ENCODE results near the gene CST9.
A peak's percentile ranks its signal among the peaks of the same experiment; 100 is the strongest.
"Not testable (repeated sequence)": the region's sequence is repeated elsewhere in the genome, so short reads cannot be mapped to it uniquely, and the experiment has no call there.

Gene CST9

DNA sequence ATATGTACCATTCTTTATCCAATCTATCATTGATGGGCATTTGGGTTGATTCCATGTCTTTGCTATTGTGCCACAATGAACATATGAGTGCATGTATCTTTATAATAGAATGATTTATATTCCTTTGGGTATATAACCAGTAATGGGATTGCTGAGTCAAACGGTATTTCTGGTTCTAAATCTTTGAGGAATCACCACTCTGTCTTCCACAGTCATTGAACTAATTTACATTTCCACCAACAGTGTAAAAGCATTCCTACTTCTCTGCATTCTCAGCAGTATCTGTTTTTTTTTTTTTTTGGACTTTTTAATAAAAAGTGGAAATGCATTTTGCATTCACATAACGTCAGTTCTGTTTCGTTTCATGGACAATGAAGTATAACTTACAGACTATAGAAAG is 16.7 kb upstream of the CST9 start:
- not testable (repeated sequence) for DNase-seq

DNA sequence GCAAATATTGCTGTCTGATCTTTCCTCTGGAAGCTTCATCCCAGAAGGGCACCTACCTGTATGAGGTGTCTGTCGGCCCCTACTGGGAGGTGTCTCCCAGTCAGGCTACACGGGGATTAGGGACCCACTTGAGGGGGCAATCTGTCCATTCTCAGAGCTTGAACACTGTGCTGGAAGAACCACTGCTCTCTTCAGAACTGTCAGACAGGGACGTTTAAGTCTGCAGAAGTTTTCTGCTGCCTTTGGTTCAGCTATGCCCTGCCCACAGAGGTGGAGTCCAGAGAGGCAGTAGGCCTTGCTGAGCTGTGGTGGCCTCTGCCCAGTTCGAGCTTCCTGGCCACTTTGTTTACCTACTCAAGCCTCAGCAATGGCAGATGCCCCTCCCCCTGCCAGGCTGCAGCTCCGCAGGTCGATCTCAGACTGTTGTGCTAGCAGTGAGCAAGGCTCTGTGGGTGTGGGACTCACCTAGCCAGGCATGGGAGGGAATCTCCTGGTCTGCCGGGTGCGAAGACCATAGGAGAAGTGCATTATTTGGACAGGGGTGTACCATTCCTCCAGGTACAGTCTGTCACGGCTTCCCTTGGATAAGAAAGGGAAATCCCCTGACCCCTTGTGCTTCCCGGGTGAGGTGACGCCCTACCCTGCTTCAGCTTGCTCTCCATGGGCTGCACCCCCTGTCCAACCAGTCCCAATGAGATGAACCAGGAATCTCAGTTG is 15.1 kb upstream of the CST9 start:
- DNase-seq: not testable (repeated sequence)

GRCh38 chr20:23614163-23614562 is 8.4 kb upstream of the CST9 start:
- DNase-seq: no peak

DNA sequence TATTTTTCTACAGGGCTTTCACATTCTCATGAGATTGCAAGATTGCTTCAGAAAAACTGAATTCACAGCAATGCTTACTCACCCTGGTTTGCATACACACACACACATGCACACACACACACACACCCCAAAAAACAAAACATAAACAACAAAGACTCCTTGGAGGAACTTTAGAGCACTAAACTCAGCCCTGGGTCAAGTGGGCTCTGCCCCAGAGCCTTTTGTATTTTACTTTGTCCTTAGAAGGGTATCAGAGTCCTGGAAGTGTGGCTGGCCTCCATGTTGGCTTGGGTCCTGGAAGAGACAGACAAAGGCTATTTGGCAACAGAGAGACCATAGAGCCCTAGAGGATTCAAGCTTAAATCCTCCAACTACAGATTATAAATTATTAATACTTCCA is 8.0 kb upstream of the CST9 start:
- no peak for DNase-seq

- no peak for DNase-seq
These were observed 6.7 kb upstream of the CST9 start for GRCh38 chr20:23612396-23612795.

DNA sequence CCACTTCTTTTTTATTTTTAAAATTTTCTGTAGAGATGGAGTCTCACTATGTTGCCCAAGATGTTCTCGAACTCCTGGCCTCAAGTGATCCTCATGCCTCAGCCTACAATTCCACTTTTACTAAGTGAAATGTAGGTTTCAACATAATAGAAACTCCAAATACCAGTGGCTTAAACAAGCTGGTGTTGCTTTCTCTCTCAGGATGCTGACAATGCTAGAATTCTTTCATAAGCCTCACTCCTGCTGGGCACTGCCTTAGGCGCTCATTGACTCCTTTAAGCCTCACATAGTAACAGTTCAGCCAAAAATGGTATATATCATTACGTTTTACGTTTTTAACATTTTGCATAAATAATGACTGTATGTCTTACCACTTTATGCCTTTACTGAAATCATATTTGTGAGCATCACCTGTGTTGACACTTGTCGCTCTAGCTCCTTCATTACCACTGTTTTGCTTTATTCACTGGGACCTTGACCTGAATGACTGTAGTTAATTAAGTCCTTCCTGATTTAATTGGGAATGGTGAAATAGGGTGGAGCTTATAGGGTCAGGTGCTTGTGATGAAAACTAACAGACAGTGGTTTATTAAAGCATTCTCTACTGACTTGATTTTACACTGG is 3.9 kb upstream of the CST9 start:
- DNase-seq: no peak

- no peak for DNase-seq
These were observed 2.6 kb upstream of the CST9 start for GRCh38 chr20:23608251-23608846.

DNA sequence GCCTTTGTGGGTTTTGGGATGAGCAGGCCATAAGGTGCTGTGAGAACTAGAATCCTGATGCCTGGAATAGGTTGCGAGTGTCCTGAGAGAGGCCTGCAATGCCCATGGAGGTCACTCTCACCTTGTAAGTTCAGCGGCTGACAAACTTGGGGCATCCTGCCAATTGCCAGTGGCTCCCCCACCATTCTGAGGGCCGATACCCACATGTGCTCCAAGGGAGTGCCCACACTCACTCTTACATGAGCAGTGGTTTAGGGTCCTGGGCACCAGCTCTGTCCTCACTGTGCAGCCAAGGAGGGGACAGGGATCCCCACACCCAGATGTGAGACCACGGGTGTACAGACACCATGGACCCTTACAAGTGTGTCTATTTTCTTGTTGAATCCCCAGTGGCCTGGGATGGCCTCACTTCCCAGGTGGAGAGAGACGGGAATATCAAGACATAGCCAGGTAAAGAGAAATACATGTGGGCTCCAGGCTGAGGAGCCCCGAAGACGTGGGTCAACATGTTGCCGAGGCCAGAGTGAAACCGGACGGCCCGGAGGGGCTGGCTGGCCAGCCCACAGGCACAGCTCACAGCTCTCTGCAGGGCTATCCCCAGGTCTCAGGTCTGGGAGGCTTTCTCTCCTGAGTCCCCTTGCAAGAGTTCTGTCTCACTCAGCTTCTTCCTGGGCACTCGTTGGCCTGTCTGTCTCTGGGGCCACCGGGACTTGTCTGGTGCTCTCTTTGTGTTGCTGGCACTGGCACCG is 2.0 kb upstream of the CST9 start:
- DNase-seq: no peak

- DNase-seq: peak; percentile 36
These were observed 934 bp upstream of the CST9 start for GRCh38 chr20:23606652-23607049.

DNA sequence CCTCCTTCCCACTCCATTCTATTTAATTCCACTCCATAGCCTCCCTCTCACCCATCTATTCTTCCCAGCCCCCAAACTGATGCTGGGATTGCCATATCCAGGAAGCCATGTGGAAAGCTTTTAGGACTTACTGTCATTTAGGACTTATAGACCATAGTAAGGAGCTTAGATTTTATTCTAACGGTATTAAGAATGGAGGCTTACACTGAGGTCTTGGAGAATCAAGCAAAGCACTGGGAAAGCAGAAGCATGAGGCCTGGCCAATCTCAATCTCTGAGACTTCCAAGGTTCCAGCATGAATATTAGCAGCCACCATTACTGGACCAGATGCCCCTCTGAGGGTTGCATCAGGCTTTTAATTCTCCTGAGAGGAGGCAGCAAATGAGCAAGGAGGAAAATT is 1.4 kb downstream of the CST9 start:
- no peak for DNase-seq

DNA sequence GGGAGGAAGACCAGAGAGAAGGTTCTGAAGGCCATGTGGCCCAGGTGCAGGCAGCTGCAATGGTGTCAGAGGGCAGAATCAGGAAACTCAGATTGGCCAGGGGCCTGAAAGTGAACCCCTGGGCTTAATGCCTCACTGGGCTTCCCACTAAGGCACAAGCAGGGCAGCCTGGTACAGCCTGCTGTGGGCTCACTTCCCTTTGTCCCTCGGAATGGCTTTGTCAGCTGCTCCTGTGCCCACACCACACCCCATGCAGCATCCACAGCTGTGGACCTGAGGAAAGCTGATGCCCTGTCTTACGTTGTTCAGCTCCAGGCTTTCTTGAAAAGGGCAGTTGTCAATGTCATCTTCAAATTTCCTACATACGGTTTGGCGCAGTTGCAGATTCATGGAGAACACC is 2.4 kb downstream of the CST9 start:
- DNase-seq: no peak

- no peak for DNase-seq
These were observed 3.0 kb downstream of the CST9 start for GRCh38 chr20:23602699-23603098.

DNA sequence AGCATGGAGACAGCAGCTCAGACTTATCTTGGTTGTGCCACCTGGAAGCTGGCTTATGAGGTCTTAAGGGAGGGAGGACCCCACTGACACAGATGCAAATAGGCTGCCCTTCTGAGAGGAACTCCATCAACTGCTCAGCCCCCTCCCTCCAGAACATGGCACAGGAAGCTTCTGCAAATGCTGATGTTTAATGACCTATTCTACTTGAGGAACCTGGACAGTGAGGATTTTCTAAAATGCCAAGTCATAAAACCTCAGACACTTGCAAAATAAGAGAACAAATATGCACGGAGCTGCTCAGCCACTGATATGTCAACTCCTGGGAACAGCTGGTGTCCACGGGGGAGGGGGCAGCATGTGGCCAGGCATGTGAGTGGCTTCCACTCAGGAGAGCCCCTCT is 3.5 kb downstream of the CST9 start:
- DNase-seq: no peak

DNA sequence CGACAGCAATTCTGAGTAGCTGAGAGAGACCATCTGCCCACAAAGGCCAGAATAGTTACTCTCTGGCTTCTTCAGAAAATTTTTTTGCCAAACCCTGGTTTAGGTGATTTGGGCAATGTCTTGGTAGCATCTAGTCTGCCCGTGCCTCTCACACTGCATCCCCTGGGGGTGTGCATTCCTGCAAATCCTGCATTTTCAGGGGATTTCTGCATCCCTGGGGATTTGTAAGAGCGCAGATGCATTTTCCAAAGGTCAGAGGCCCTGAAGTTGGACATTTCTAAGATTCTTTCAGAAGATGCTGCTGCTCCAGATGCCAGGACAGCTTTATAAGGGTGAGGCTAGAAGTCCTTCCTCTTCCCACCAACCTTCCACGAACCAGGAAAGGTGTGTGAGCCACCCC is 4.0 kb downstream of the CST9 start:
- DNase-seq: no peak

- DNase-seq: no peak
These were observed 7.2 kb downstream of the CST9 start for GRCh38 chr20:23598481-23598880.

GRCh38 chr20:23596579-23597250 is 9.0 kb downstream of the CST9 start:
- no peak for DNase-seq

GRCh38 chr20:23595941-23596340 is 9.8 kb downstream of the CST9 start:
- no peak for DNase-seq

GRCh38 chr20:23588434-23589403 is 17.0 kb downstream of the CST9 start:
- no peak for DNase-seq

DNA sequence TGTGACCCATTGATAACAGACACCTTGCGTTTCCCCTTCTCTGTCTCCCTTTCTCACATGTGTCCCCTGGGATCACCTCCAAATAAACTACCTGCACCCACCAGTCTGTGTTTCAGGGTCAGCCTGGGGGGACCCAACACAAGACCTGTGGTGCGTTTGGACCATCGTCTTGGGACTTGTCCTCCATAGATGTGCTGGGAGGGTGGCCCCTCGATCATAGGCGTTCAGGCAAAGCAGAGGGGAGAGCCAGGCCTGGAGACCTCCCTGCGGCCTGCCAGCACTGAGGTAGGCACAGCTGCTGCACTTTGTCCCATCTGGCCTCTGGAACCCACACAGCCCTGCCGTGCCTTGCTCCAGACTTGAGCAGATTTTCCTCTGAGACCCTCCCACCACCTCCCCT is 18.1 kb downstream of the CST9 start:
- DNase-seq: no peak

- no peak for DNase-seq
These were observed 18.8 kb downstream of the CST9 start for GRCh38 chr20:23586735-23587525.
